Body of pancreas (tissue), 4 donors: ENCODE results near the gene AJM1. TPM values are rescaled to one million over a fixed set of nuclear protein-coding genes. Genes with fewer than 3 reads are reported as not detected.
A peak's percentile ranks its signal among the peaks of the same experiment; 100 is the strongest.
"Not testable (repeated sequence)": the region's sequence is repeated elsewhere in the genome, so short reads cannot be mapped to it uniquely, and the experiment has no call there.

ENCODE experiments used
- ATAC-seq: fragments of 150-250 bp; one replicate; pipeline ENCODE4 v1.9.1; 2016
- DNase-seq, 4 donors: peaks; one replicate each; pipeline ENCODE4 v3.0.0-alpha.2; 2019
- H3K27ac ChIP-seq, 4 donors: fragments of 200-600 bp; sonication (generic); 1 replicate in 3 of 4; 2 replicates in 1 of 4; pipeline versions ENCODE4 v1.5.1 to v1.6.1; 2016 to 2019; ENCODE audit warnings: mild to moderate bottlenecking in 1 of 4, mixed read lengths in 1 of 4, moderate library complexity in 1 of 4
- H3K27me3 ChIP-seq, 2 donors: fragments of 200-600 bp; sonication (generic); one replicate each; pipeline ENCODE4 v1.6.0; 2016; ENCODE audit warnings: mild to moderate bottlenecking in 1 of 2
- H3K36me3 ChIP-seq, 2 donors: fragments of 200-600 bp; sonication (generic); replicated peaks in 1 of 2; 2 replicates each; pipeline ENCODE4 v1.5.1; 2016; ENCODE audit warnings: low read depth in 2 of 2; ENCODE audit not compliant: insufficient read depth in 1 of 2
- H3K4me1 ChIP-seq: fragments of 200-600 bp; sonication (generic); one replicate; pipeline ENCODE4 v1.6.0; 2016
- H3K4me3 ChIP-seq, 2 donors: fragments of 200-600 bp; sonication (generic); 1 replicate in 1 of 2; 2 replicates in 1 of 2; pipeline ENCODE4 v1.5.1; 2016 to 2019
- H3K9me3 ChIP-seq, 3 donors: fragments of 200-600 bp; sonication (generic); 1 replicate in 2 of 3; 2 replicates in 1 of 3; pipeline ENCODE4 v1.5.1; 2016
- CTCF ChIP-seq, 7 experiments: fragments of 450-650 bp in 4 of 7; fragments of 200-600 bp in 3 of 7; sonication (generic) in 3 of 7; IDR thresholded peaks; one replicate each; pipeline ENCODE4 v1.5.1; 2016 to 2019; ENCODE audit warnings: antibody characterized with exemption in 7 of 7
- POLR2A ChIP-seq, 3 donors: fragments of 450-650 bp; IDR thresholded peaks; one replicate each; pipeline ENCODE4 v1.6.1; 2016; ENCODE audit warnings: antibody characterized with exemption in 3 of 3, mild to moderate bottlenecking in 2 of 3
- WGBS, 2 donors: methylation state at CpG; one replicate each; pipeline ENCODE4 v1.1.5; 2017; 5-methylcytosine and 5-hydroxymethylcytosine counted together
- intact Hi-C: fragments of 100-400 bp; cut with DNase I; formaldehyde crosslinking; loops from one replicate; pipeline ENCODE4 v1.15.1; 2023
- total RNA-seq, 2 donors: library from RNA; depleted of rRNA; stranded (reverse); fragments of >200 nt; gene quantifications; one replicate each; pipeline ENCODE4 v1.1.0, GENCODE V29; 2016

AJM1 gene
- total RNA-seq, 2 donors from 2014 or later: 5.2 to 13.2 TPM

GRCh38 chr9:136796238-136796774 lies 46.0 kb upstream of the AJM1 start, which contains the start of gene CCDC183:
Gene CCDC183, plus strand, starts transcription at chr9:136796338. Its CDS starts 60 bp downstream, at chr9:136796398.
- Histone ChIP-seq H3K4me1 (peaks cover 77% of the 10 kb centered on the region), H3K36me3 (no peaks in the 10 kb centered on the region), H3K4me3 (no peak within 1 kb of the TSS), H3K9me3 (no peaks in the 10 kb centered on the region), H3K27ac (peak within 1 kb of the TSS in 3 of 4 donors; percentile 16 to 63 (median 23)), H3K27me3 (no peaks in the 10 kb centered on the region)
- intact Hi-C loops: no loop called here
- TF ChIP-seq CTCF (IDR thresholded peaks at IDR 0.05) (no peak), POLR2A (IDR thresholded peaks at IDR 0.05) (no peak)
- ATAC-seq (no peak), DNase-seq (no peak)
- 38 to 43% methylated on average over 4 to 5 of the region's 5 CpGs for WGBS, 2 donors

- peak in 1 of 3 donors; percentile 20 for TF ChIP-seq POLR2A (IDR thresholded peaks at IDR 0.05)
- intact Hi-C loops, H3K9me3 ChIP-seq, H3K4me3 ChIP-seq, H3K36me3 ChIP-seq, ATAC-seq, H3K27me3 ChIP-seq: not testable (repeated sequence)
- Histone ChIP-seq H3K27ac (peak overlapping the region in 3 of 4 donors; percentile 16 to 63 (median 23)), H3K4me1 (peaks cover 75% of the 10 kb centered on the region)
- peak; percentile 17 to 75 (median 52) for DNase-seq
- WGBS, 2 donors: 4 to 5% methylated on average over 10 of the region's 10 CpGs
Measured at GRCh38 chr9:136796775-136797347, 45.4 kb upstream of the AJM1 start.

GRCh38 chr9:136798708-136799078 lies 43.6 kb upstream of the AJM1 start:
- H3K27me3 ChIP-seq: no peaks in the 10 kb centered on the region
- peak in 1 of 4 donors; percentile 18 for DNase-seq
- WGBS, 2 donors: 41 to 70% methylated on average over 3 to 6 of the region's 6 CpGs

GRCh38 chr9:136799079-136799853 lies 43.0 kb upstream of the AJM1 start:
- no peak for TF ChIP-seq POLR2A (IDR thresholded peaks at IDR 0.05)
- TF ChIP-seq CTCF (IDR thresholded peaks at IDR 0.05): no peak
- Histone ChIP-seq H3K27ac (peak overlapping the region; percentile 71 to 87 (median 85)), H3K36me3 (no peaks in the 10 kb centered on the region), H3K4me3 (peak overlapping the region in 1 of 2 donors; percentile 3), H3K4me1 (peaks cover 57% of the 10 kb centered on the region), H3K27me3 (no peaks in the 10 kb centered on the region), H3K9me3 (no peaks in the 10 kb centered on the region)
- WGBS, 2 donors: 0 to 7% methylated on average over 1 to 33 of the region's 35 CpGs
- intact Hi-C loops: no loop called here
- DNase-seq (peak; percentile 75 to 92 (median 88)), ATAC-seq (peak; percentile 31)

More at GRCh38 chr9:136798708-136799078, 43.6 kb upstream of the AJM1 start:
- TF ChIP-seq CTCF (IDR thresholded peaks at IDR 0.05): no peak
- no peak for TF ChIP-seq POLR2A (IDR thresholded peaks at IDR 0.05)
- intact Hi-C loops: no loop called here
- no peak overlapping the region for H3K4me3 ChIP-seq
- H3K27ac ChIP-seq: peak overlapping the region; percentile 71 to 87 (median 85)
- no peak for ATAC-seq
- no peaks in the 10 kb centered on the region for H3K36me3 ChIP-seq
- H3K4me1 ChIP-seq: peaks cover 57% of the 10 kb centered on the region
- no peaks in the 10 kb centered on the region for H3K9me3 ChIP-seq
